ENCODE results near the gene AP5S1.

- TF ChIP-seq, protein P1, sequence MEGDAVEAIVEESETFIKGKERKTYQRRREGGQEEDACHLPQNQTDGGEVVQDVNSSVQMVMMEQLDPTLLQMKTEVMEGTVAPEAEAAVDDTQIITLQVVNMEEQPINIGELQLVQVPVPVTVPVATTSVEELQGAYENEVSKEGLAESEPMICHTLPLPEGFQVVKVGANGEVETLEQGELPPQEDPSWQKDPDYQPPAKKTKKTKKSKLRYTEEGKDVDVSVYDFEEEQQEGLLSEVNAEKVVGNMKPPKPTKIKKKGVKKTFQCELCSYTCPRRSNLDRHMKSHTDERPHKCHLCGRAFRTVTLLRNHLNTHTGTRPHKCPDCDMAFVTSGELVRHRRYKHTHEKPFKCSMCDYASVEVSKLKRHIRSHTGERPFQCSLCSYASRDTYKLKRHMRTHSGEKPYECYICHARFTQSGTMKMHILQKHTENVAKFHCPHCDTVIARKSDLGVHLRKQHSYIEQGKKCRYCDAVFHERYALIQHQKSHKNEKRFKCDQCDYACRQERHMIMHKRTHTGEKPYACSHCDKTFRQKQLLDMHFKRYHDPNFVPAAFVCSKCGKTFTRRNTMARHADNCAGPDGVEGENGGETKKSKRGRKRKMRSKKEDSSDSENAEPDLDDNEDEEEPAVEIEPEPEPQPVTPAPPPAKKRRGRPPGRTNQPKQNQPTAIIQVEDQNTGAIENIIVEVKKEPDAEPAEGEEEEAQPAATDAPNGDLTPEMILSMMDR (conservative IDR thresholded peaks at IDR 0.05 in 1 of 2, IDR thresholded peaks at IDR 0.05 in 1 of 2; ENCODE audit: extremely low read depth in 1 of 2, insufficient read depth in 1 of 2, low read depth in 1 of 2, low read length in 2 of 2), result no peak
- no peak for TF ChIP-seq EZH2 (IDR thresholded peaks at IDR 0.05; ENCODE audit: borderline replicate concordance, low read length)
Measured at GRCh38 chr20:3798908-3799248, 21.5 kb upstream of the AP5S1 start.
